DOHH2 (cell line): Measurements from ENCODE around the gene CIAO3.

Source experiments
- H3F3A ChIP-seq: fragments of 200-600 bp; sonication (generic), shearing (Covaris generic); 2 replicates; pipeline ENCODE4 v1.6.0; 2016; ENCODE audit warnings: antibody characterized with exemption, mild to moderate bottlenecking; ENCODE audit not compliant: control insufficient read depth, insufficient read depth
- H3K27ac ChIP-seq: fragments of 200-600 bp; sonication (generic); 2 replicates; pipeline ENCODE4 v1.5.1; 2014; ENCODE audit warnings: low read depth, mild to moderate bottlenecking, low read length, moderate library complexity
- H3K27me3 ChIP-seq: fragments of 200-600 bp; sonication (generic); 2 replicates; pipeline ENCODE4 v1.6.1; 2014; ENCODE audit warnings: mild to moderate bottlenecking, low read length, mixed read lengths; ENCODE audit not compliant: control insufficient read depth
- H3K36me3 ChIP-seq: fragments of 200-600 bp; sonication (generic); 2 replicates; pipeline ENCODE4 v1.6.1; 2014; ENCODE audit warnings: mild to moderate bottlenecking, low read length, moderate library complexity, mixed read lengths; ENCODE audit not compliant: control insufficient read depth
- H3K4me1 ChIP-seq: fragments of 200-600 bp; sonication (generic); 2 replicates; pipeline ENCODE4 v1.6.1; 2014; ENCODE audit warnings: mild to moderate bottlenecking, low read length, mixed read lengths; ENCODE audit not compliant: control insufficient read depth
- H3K4me2 ChIP-seq: fragments of 200-600 bp; sonication (generic); 2 replicates; pipeline ENCODE4 v1.6.0; 2014; ENCODE audit warnings: mild to moderate bottlenecking, low read length, moderate library complexity
- H3K4me3 ChIP-seq: fragments of 200-600 bp; sonication (generic); 2 replicates; pipeline ENCODE4 v1.5.1; 2014; ENCODE audit warnings: mild to moderate bottlenecking, low read length, mixed read lengths
- H3K79me2 ChIP-seq: fragments of 200-600 bp; sonication (generic); 2 replicates; pipeline ENCODE4 v1.6.1; 2014; ENCODE audit warnings: mild to moderate bottlenecking, low read length, mixed read lengths; ENCODE audit not compliant: control insufficient read depth
- H3K9me2 ChIP-seq: fragments of 200-600 bp; sonication (generic); replicated peaks from 2 replicates; pipeline ENCODE4 v1.6.1; 2014; ENCODE audit warnings: mild to moderate bottlenecking, low read length, mixed read lengths; ENCODE audit not compliant: control insufficient read depth
- H3K9me3 ChIP-seq: fragments of 200-600 bp; sonication (generic); 2 replicates; pipeline ENCODE4 v1.6.1; 2014; ENCODE audit warnings: antibody characterized with exemption, low read length, mixed read lengths; ENCODE audit not compliant: control insufficient read depth, insufficient read depth
- H4K20me1 ChIP-seq: fragments of 200-600 bp; sonication (generic); 2 replicates; pipeline ENCODE4 v1.6.0; 2014; ENCODE audit warnings: low read depth, mild to moderate bottlenecking, antibody characterized with exemption, low read length, moderate library complexity; ENCODE audit not compliant: control insufficient read depth, insufficient read depth
- EZH2phosphoT487 ChIP-seq: fragments of 200-600 bp; sonication (generic); IDR thresholded peaks from 2 replicates; pipeline ENCODE4 v1.6.1; 2017; ENCODE audit warnings: borderline replicate concordance, mild to moderate bottlenecking, antibody characterized with exemption, low read length, moderate library complexity, mixed read lengths
- TF ChIP-seq, protein P1 (sequence below): fragments of 200-600 bp; sonication (generic); IDR thresholded peaks from one replicate; pipeline ENCODE4 v1.5.1; 2014; ENCODE audit warnings: antibody characterized with exemption, mild to moderate bottlenecking, low read depth, low read length; ENCODE audit not compliant: poor library complexity, severe bottlenecking

CIAO3 gene

DNA sequence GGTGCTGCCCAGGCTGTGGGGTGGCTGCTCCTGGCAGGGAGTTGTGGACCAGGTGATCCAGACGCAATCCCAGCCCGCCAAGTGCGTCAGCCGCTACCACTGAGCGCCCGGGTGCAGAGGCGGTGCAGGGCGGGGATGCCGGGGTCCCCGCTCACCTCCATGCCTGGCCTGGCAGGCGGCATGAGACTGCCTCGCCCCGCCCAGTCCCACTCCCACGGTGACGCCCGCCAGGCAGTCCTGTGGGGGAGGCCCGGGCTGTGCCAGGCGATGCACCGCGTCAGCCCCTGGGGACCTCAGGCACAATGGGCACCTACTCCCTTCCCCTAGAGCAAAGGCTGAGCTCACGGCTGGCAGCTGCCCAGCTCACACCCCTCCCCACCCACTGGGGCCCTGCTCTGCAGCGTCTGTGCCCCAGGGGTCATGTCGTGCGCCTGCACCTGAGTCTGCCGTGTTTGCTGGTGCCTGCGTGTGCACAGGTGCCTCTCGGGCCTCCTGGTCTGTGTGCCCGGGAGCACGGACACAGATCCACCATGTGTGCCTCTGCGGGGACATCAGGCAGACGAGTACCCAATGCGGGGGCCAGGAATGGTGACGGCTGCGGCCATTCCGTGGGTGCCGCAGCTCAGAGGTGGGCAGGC lies 42.1 kb upstream of the CIAO3 start:
- H3K9me3 ChIP-seq = no peaks in the 10 kb centered on the region
- TF ChIP-seq, protein P1, sequence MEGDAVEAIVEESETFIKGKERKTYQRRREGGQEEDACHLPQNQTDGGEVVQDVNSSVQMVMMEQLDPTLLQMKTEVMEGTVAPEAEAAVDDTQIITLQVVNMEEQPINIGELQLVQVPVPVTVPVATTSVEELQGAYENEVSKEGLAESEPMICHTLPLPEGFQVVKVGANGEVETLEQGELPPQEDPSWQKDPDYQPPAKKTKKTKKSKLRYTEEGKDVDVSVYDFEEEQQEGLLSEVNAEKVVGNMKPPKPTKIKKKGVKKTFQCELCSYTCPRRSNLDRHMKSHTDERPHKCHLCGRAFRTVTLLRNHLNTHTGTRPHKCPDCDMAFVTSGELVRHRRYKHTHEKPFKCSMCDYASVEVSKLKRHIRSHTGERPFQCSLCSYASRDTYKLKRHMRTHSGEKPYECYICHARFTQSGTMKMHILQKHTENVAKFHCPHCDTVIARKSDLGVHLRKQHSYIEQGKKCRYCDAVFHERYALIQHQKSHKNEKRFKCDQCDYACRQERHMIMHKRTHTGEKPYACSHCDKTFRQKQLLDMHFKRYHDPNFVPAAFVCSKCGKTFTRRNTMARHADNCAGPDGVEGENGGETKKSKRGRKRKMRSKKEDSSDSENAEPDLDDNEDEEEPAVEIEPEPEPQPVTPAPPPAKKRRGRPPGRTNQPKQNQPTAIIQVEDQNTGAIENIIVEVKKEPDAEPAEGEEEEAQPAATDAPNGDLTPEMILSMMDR = no peak
- no peak for TF ChIP-seq EZH2phosphoT487
- peaks cover 22% of the 10 kb centered on the region for H3K79me2 ChIP-seq
- H3K9me2 ChIP-seq = no peaks in the 10 kb centered on the region
- H3K4me2 ChIP-seq = no peak overlapping the region
- H3K36me3 ChIP-seq = peaks cover 32% of the 10 kb centered on the region
- H3K27me3 ChIP-seq = peaks cover 9% of the 10 kb centered on the region
- H3K27ac ChIP-seq = no peak overlapping the region
- H3F3A ChIP-seq = no peaks in the 10 kb centered on the region
- H3K4me3 ChIP-seq = no peak overlapping the region
- H4K20me1 ChIP-seq = peaks cover 3% of the 10 kb centered on the region; the same call in 1 of the 2 replicates
- peaks cover 9% of the 10 kb centered on the region; the same call in 1 of the 2 replicates for H3K4me1 ChIP-seq

- H3K79me2 ChIP-seq = peaks cover 16% of the 10 kb centered on the region
- TF ChIP-seq, protein P1 = no peak
- TF ChIP-seq EZH2phosphoT487 = no peak
- no peaks in the 10 kb centered on the region for H3K9me3 ChIP-seq
- no peak overlapping the region for H3K4me3 ChIP-seq
- peaks cover 13% of the 10 kb centered on the region for H3K27me3 ChIP-seq
- H3F3A ChIP-seq = no peaks in the 10 kb centered on the region
- peaks cover 7% of the 10 kb centered on the region; the same call in 1 of the 2 replicates for H3K4me1 ChIP-seq
- H4K20me1 ChIP-seq = peaks cover 3% of the 10 kb centered on the region; the same call in 1 of the 2 replicates
- H3K9me2 ChIP-seq = no peaks in the 10 kb centered on the region
- no peak overlapping the region for H3K27ac ChIP-seq
- H3K36me3 ChIP-seq = peaks cover 26% of the 10 kb centered on the region
- no peak overlapping the region for H3K4me2 ChIP-seq
Measured at GRCh38 chr16:782258-782657, 41.5 kb upstream of the CIAO3 start.

- H3K79me2 ChIP-seq = peaks cover 8% of the 10 kb centered on the region
- H3K4me2 ChIP-seq = no peak overlapping the region
- H3K4me1 ChIP-seq = no peaks in the 10 kb centered on the region
- TF ChIP-seq EZH2phosphoT487 = no peak
- TF ChIP-seq, protein P1 = no peak
- no peaks in the 10 kb centered on the region for H3F3A ChIP-seq
- H4K20me1 ChIP-seq = peaks cover 3% of the 10 kb centered on the region; the same call in 1 of the 2 replicates
- H3K36me3 ChIP-seq = peaks cover 20% of the 10 kb centered on the region
- H3K27me3 ChIP-seq = peaks cover 13% of the 10 kb centered on the region
- no peak overlapping the region for H3K4me3 ChIP-seq
- H3K9me3 ChIP-seq = no peaks in the 10 kb centered on the region
- H3K27ac ChIP-seq = no peak overlapping the region
- no peaks in the 10 kb centered on the region for H3K9me2 ChIP-seq
Measured at GRCh38 chr16:781346-782010, 40.7 kb upstream of the CIAO3 start.
